Bronchial epithelial cell (primary cell): ENCODE data around the gene STXBP6. TPM values are rescaled to one million over a fixed set of nuclear protein-coding genes. Genes with fewer than 3 reads are reported as not detected.

Source experiments
- DNase-seq: peaks from one replicate; pipeline ENCODE4 v3.0.0-alpha.2; 2010; ENCODE audit warnings: low read depth
- FAIRE-seq: peaks from 2 replicates; lab custom pipeline; 2011; peaks lifted over from hg19 to GRCh38; lab: Jason Lieb, UNC
- H3K27me3 ChIP-seq: 2 replicates; pipeline ENCODE4 v1.5.1; 2011; ENCODE audit warnings: low read length; ENCODE audit not compliant: control insufficient read depth, insufficient read depth
- H3K36me3 ChIP-seq: 2 replicates; pipeline ENCODE4 v1.5.1; 2011; ENCODE audit warnings: low read length; ENCODE audit not compliant: control insufficient read depth, insufficient read depth
- H3K4me3 ChIP-seq: 2 replicates; pipeline ENCODE4 v1.5.1; 2011; ENCODE audit warnings: mild to moderate bottlenecking, low read depth, low read length, control low read depth
- total RNA-seq: library from RNA; depleted of rRNA; stranded (reverse); fragments of >200 nt; gene quantifications from 2 replicates; pipeline ENCODE4 v1.2.1, GENCODE V29; 2014
- TF ChIP-seq, protein P1 (sequence below): IDR thresholded peaks from 2 replicates; pipeline ENCODE4 v1.5.1; 2011; ENCODE audit warnings: mild to moderate bottlenecking, moderate library complexity, low read length, control low read depth, inconsistent platforms; ENCODE audit not compliant: insufficient read depth, severe bottlenecking

The STXBP6 gene
- total RNA-seq, 1 donor from 2014 or later = not detected

DNA sequence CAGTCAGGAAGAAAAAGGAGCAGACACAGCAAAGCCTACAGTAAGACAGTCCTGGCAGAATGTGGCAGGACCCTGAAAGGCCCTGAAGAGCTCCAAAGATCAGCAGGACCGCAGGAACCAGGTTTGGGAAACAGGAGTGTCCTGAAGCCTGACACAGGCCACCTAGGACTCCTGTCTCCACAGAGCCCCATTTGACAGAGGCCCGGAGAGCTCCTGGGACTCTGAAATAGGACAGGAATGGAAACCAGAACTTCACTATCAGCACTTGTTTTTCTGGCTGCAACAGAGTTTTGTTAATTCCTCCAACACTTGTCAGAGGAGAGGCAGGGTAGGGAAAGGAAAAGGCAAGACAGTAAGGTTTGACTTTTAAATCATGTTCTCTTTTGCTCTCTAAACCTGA is 12.9 kb downstream of the STXBP6 start:
- TF ChIP-seq, protein P1, sequence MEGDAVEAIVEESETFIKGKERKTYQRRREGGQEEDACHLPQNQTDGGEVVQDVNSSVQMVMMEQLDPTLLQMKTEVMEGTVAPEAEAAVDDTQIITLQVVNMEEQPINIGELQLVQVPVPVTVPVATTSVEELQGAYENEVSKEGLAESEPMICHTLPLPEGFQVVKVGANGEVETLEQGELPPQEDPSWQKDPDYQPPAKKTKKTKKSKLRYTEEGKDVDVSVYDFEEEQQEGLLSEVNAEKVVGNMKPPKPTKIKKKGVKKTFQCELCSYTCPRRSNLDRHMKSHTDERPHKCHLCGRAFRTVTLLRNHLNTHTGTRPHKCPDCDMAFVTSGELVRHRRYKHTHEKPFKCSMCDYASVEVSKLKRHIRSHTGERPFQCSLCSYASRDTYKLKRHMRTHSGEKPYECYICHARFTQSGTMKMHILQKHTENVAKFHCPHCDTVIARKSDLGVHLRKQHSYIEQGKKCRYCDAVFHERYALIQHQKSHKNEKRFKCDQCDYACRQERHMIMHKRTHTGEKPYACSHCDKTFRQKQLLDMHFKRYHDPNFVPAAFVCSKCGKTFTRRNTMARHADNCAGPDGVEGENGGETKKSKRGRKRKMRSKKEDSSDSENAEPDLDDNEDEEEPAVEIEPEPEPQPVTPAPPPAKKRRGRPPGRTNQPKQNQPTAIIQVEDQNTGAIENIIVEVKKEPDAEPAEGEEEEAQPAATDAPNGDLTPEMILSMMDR = no peak
- Histone ChIP-seq H3K4me3 (no peak overlapping the region), H3K36me3 (no peaks in the 10 kb centered on the region), H3K27me3 (no peaks in the 10 kb centered on the region)
- DNase-seq = no peak
- no peak for FAIRE-seq

DNA sequence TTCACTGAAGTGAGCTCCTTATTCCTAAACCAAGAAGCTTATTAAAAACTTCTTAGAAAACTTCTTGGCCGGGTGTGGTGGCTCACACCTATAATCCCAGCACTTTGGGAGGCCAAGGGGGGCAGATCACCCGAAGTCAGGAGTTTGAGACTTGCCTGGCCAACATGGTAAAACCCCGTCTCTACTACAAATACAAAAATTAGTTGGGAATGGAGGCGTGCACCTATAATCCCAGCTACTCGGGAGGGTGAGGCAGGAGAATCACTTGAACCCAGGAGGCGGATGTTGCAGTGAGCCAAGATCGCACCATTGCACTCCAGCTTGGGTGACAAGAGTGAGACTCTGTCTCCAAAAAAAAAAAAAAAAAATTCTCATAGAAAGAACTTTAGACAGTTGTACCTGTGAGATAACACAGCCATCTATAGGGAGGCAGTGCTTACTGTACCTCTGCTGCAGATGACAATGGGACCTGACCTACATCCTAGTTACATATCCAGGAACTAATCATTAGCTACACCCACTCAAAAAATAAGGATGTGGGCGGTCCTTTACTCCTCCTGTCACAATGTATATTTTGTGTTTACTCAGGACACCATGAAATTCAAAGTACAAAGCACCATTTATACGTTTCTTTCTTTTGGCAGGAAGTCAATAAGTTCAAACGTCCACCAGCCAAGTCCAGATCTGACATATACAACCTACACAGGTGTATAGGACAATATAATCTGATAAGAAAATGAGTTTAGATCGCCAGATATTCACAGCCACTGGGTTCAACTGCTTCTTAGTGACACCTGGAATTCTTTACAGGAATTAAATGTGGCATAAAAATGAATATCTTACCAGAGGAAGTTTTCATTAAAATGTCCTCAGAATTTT is 14.9 kb downstream of the STXBP6 start:
- FAIRE-seq (no peak), DNase-seq (no peak)
- H3K36me3 ChIP-seq = no peaks in the 10 kb centered on the region
- TF ChIP-seq, protein P1 = no peak
- H3K4me3 ChIP-seq = no peak overlapping the region
- H3K27me3 ChIP-seq = no peaks in the 10 kb centered on the region

DNA sequence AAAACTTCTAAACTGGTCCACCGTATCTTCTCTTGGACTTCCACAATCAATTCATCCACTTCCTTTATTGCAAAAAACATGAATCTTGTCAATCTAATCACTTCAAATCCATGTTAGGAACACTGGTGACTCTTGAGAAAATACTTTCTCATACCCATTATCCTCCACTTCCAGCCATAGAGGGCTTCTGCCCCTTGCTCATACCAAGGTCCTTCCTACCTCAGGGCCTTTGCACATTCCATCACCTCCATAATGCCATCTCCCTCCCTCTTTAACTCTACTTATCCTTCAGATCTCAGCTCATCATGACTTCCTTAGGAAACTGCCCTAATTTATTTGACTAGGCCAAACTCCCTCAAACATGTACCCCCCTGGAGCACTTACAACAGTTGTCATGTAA is 16.6 kb downstream of the STXBP6 start:
- TF ChIP-seq, protein P1 = no peak
- DNase-seq (no peak), FAIRE-seq (no peak)
- no peak overlapping the region for H3K4me3 ChIP-seq
- H3K27me3 ChIP-seq = no peaks in the 10 kb centered on the region
- H3K36me3 ChIP-seq = no peaks in the 10 kb centered on the region

DNA sequence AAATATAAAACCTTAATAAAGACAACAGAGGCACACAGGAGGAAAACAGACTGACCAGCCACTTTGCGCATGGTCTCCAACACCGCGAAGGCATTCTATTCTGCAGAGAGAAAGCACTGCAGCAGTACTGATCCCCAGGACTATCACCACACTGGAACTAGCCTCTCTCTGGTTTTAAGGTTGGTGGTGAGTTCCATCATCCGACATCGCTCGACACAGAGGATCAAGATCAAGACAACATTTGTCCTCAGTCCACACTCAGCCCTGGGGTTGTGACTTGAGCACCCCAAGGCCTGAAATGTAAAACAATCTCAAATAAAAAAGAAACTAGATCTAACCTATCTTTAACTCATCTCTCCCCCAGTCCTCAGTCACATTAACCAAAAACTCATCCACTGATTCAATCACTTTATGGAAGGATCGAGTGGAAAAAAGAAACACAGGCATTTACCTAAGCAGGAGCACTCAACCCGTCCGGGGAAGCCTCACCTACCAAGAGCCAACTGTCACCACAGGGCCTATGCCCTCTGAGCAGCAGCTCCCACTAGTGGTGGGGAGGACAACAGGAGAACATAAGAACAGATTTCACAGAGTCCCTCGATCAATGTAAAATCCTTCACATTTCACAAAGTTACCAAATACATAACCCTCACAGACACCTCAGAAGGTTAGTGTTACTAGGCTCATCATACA is 17.7 kb downstream of the STXBP6 start:
- H3K4me3 ChIP-seq = no peak overlapping the region
- FAIRE-seq = no peak
- H3K27me3 ChIP-seq = no peaks in the 10 kb centered on the region
- DNase-seq = no peak
- H3K36me3 ChIP-seq = no peaks in the 10 kb centered on the region
- TF ChIP-seq, protein P1 = no peak

DNA sequence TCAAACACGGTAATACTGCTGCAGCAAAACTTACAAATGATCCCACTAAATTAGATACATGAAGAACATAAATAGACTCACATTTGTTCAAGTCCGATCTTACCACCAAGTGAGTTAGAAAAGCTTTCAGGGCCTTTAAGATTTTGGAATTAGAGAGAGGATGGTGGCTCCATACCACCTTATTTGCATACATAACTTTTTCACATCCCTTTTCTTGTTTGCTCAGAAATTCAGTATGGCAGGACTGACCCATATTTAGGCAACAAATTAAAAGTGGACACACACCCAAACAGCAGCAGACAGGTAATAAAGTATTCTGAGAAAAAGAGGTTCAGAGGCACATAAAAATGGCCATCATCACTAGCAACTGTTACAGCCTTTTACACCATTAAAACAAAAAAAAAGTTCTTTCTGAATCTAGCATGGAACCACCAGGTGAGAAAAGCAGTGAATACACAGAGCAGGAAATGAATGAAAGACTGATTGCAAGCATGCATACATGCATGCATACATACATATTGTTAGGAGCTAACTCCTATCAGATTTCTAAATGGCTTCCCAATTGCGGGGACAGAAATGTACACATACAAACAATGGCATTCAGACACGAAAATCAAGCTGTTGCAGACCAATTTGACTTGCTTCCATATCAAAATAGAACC is 23.3 kb downstream of the STXBP6 start:
- FAIRE-seq (no peak), DNase-seq (no peak)
- H3K27me3 ChIP-seq = no peaks in the 10 kb centered on the region
- no peaks in the 10 kb centered on the region for H3K36me3 ChIP-seq
- no peak overlapping the region for H3K4me3 ChIP-seq
- TF ChIP-seq, protein P1 = no peak
